HUES48 (cell line): ENCODE data around the gene UGT2B15.
"Not testable (repeated sequence)": the region's sequence is repeated elsewhere in the genome, so short reads cannot be mapped to it uniquely, and the experiment has no call there.

Experiments
- H3K27ac ChIP-seq: one replicate; pipeline ENCODE4 v1.7.0; 2013; ENCODE audit warnings: low read depth, low read length, inconsistent platforms
- H3K27me3 ChIP-seq: 2 replicates; pipeline ENCODE4 v1.6.1; 2013; ENCODE audit warnings: mild to moderate bottlenecking, low read length; ENCODE audit not compliant: control insufficient read depth, insufficient read depth
- H3K36me3 ChIP-seq: 2 replicates; pipeline ENCODE4 v1.6.1; 2013; ENCODE audit warnings: low read length; ENCODE audit not compliant: control insufficient read depth, insufficient read depth
- H3K4me1 ChIP-seq: 2 replicates; pipeline ENCODE4 v1.6.1; 2013; ENCODE audit warnings: mild to moderate bottlenecking, low read length; ENCODE audit not compliant: control insufficient read depth, insufficient read depth
- H3K4me3 ChIP-seq: 2 replicates; pipeline ENCODE4 v1.5.1; 2013; ENCODE audit warnings: mild to moderate bottlenecking, low read depth, low read length
- H3K9ac ChIP-seq: 2 replicates; pipeline ENCODE4 v1.6.1; 2013; ENCODE audit warnings: mild to moderate bottlenecking, low read depth, low read length, moderate library complexity
- H3K9me3 ChIP-seq: 2 replicates; pipeline ENCODE4 v1.6.1; 2013; ENCODE audit warnings: low read length; ENCODE audit not compliant: control insufficient read depth, insufficient read depth

Gene UGT2B15

GRCh38 chr4:68655764-68656444, 14.5 kb downstream of the UGT2B15 start:
- Histone ChIP-seq H3K4me3 (no peak overlapping the region), H3K27me3 (no peaks in the 10 kb centered on the region), H3K27ac (peak overlapping the region; percentile 43), H3K36me3 (no peaks in the 10 kb centered on the region), H3K9me3 (no peaks in the 10 kb centered on the region), H3K9ac (no peak overlapping the region), H3K4me1 (peaks cover 11% of the 10 kb centered on the region)

- Histone ChIP-seq H3K27ac (no peak overlapping the region), H3K36me3 (no peaks in the 10 kb centered on the region)
Measured at GRCh38 chr4:68654946-68655721, 15.3 kb downstream of the UGT2B15 start.

GRCh38 chr4:68651932-68652331, 18.5 kb downstream of the UGT2B15 start:
- H3K4me3 ChIP-seq: no peak overlapping the region

More at GRCh38 chr4:68654946-68655721, 15.3 kb downstream of the UGT2B15 start:
- Histone ChIP-seq H3K9ac (no peak overlapping the region), H3K4me3 (no peak overlapping the region), H3K9me3 (no peaks in the 10 kb centered on the region), H3K27me3 (no peaks in the 10 kb centered on the region), H3K4me1 (peaks cover 11% of the 10 kb centered on the region)

GRCh38 chr4:68630371-68630770, 40.1 kb downstream of the UGT2B15 start:
- no peak overlapping the region for H3K27ac ChIP-seq
- H3K4me3 ChIP-seq: no peak overlapping the region
- no peaks in the 10 kb centered on the region for H3K9me3 ChIP-seq
- H3K27me3 ChIP-seq: no peaks in the 10 kb centered on the region
- no peaks in the 10 kb centered on the region for H3K36me3 ChIP-seq
- H3K9ac ChIP-seq: no peak overlapping the region
- no peaks in the 10 kb centered on the region for H3K4me1 ChIP-seq

More at GRCh38 chr4:68651932-68652331, 18.5 kb downstream of the UGT2B15 start:
- Histone ChIP-seq H3K36me3 (no peaks in the 10 kb centered on the region), H3K4me1 (peaks cover 11% of the 10 kb centered on the region), H3K9me3 (no peaks in the 10 kb centered on the region), H3K27me3 (no peaks in the 10 kb centered on the region), H3K27ac (no peak overlapping the region), H3K9ac (no peak overlapping the region)

- not testable (repeated sequence) for H3K27ac ChIP-seq, H3K36me3 ChIP-seq, H3K9me3 ChIP-seq, H3K4me1 ChIP-seq, H3K4me3 ChIP-seq, H3K9ac ChIP-seq, H3K27me3 ChIP-seq
Measured at GRCh38 chr4:68622731-68623130, 47.7 kb downstream of the UGT2B15 start.

- H3K4me3 ChIP-seq: no peak overlapping the region
- no peaks in the 10 kb centered on the region for H3K4me1 ChIP-seq
- no peak overlapping the region for H3K27ac ChIP-seq
- no peaks in the 10 kb centered on the region for H3K9me3 ChIP-seq
- no peak overlapping the region for H3K9ac ChIP-seq
- H3K27me3 ChIP-seq: no peaks in the 10 kb centered on the region
- no peaks in the 10 kb centered on the region for H3K36me3 ChIP-seq
Measured at GRCh38 chr4:68617003-68617698, 53.3 kb downstream of the UGT2B15 start.

GRCh38 chr4:68615699-68616422, 54.6 kb downstream of the UGT2B15 start:
- no peaks in the 10 kb centered on the region for H3K9me3 ChIP-seq
- no peak overlapping the region for H3K4me3 ChIP-seq
- no peaks in the 10 kb centered on the region for H3K27me3 ChIP-seq
- no peak overlapping the region for H3K27ac ChIP-seq
- H3K9ac ChIP-seq: no peak overlapping the region
- no peaks in the 10 kb centered on the region for H3K4me1 ChIP-seq
- no peaks in the 10 kb centered on the region for H3K36me3 ChIP-seq

GRCh38 chr4:68613752-68614151, 56.7 kb downstream of the UGT2B15 start:
- no peaks in the 10 kb centered on the region for H3K36me3 ChIP-seq
- H3K4me3 ChIP-seq: no peak overlapping the region
- no peaks in the 10 kb centered on the region for H3K4me1 ChIP-seq
- H3K27ac ChIP-seq: no peak overlapping the region
- no peaks in the 10 kb centered on the region for H3K27me3 ChIP-seq
- no peak overlapping the region for H3K9ac ChIP-seq
- H3K9me3 ChIP-seq: no peaks in the 10 kb centered on the region

GRCh38 chr4:68606240-68606639, 64.2 kb downstream of the UGT2B15 start:
- no peak overlapping the region for H3K9ac ChIP-seq
- H3K4me3 ChIP-seq: no peak overlapping the region
- no peaks in the 10 kb centered on the region for H3K36me3 ChIP-seq
- H3K27me3 ChIP-seq: no peaks in the 10 kb centered on the region
- H3K9me3 ChIP-seq: no peaks in the 10 kb centered on the region
- no peaks in the 10 kb centered on the region for H3K4me1 ChIP-seq
- no peak overlapping the region for H3K27ac ChIP-seq

- no peaks in the 10 kb centered on the region for H3K4me1 ChIP-seq
Measured at GRCh38 chr4:68599150-68599549, 71.3 kb downstream of the UGT2B15 start.

More at GRCh38 chr4:68599150-68599549, 71.3 kb downstream of the UGT2B15 start:
- Histone ChIP-seq H3K36me3 (no peaks in the 10 kb centered on the region), H3K9me3 (no peaks in the 10 kb centered on the region), H3K27me3 (no peaks in the 10 kb centered on the region), H3K4me3 (no peak overlapping the region), H3K27ac (no peak overlapping the region), H3K9ac (no peak overlapping the region)
